Dendritic cell treated with granulocyte-macrophage colony-stimulating factor and Interleukin-4, amounts not matched to agents 40 ng/mL and 50 ng/mL, for 4 days (primary cell): ENCODE measurements around the gene KIAA0825.

Source experiments
- H3K27ac Mint-ChIP-seq: one replicate; pipeline ENCODE4 v1.8.0; 2022; ENCODE audit warnings: mild to moderate bottlenecking, mixed read lengths
- H3K27me3 Mint-ChIP-seq: one replicate; pipeline ENCODE4 v1.8.0; 2022; ENCODE audit warnings: mild to moderate bottlenecking, mixed read lengths
- H3K36me3 Mint-ChIP-seq: one replicate; pipeline ENCODE4 v1.8.0; 2022; ENCODE audit warnings: low read depth, mixed read lengths
- H3K4me1 Mint-ChIP-seq: one replicate; pipeline ENCODE4 v1.8.0; 2022; ENCODE audit warnings: low read depth, mixed read lengths
- H3K4me3 Mint-ChIP-seq: one replicate; pipeline ENCODE4 v1.8.0; 2022; ENCODE audit warnings: mild to moderate bottlenecking, moderate library complexity, mixed read lengths
- H3K9me3 Mint-ChIP-seq: one replicate; pipeline ENCODE4 v1.8.0; 2022; ENCODE audit warnings: mixed read lengths
- intact Hi-C: fragments of 100-400 bp; cut with micrococcal nuclease; formaldehyde crosslinking; loops from one replicate; pipeline ENCODE4 v1.15.0; 2022

The KIAA0825 gene

GRCh38 chr5:94285984-94286383 lies 332.4 kb downstream of the KIAA0825 start:
- H3K4me3 Mint-ChIP-seq: no peak overlapping the region
- H3K27me3 Mint-ChIP-seq: no peaks in the 10 kb centered on the region
- no peaks in the 10 kb centered on the region for H3K36me3 Mint-ChIP-seq
- no peaks in the 10 kb centered on the region for H3K4me1 Mint-ChIP-seq
- H3K27ac Mint-ChIP-seq: no peak overlapping the region
- H3K9me3 Mint-ChIP-seq: no peaks in the 10 kb centered on the region
- intact Hi-C loops: no loop called here

- H3K4me1 Mint-ChIP-seq: no peaks in the 10 kb centered on the region
- H3K27ac Mint-ChIP-seq: no peak overlapping the region
Observed at GRCh38 chr5:94283093-94283492, 335.3 kb downstream of the KIAA0825 start.

GRCh38 chr5:94281236-94281801 lies 337.1 kb downstream of the KIAA0825 start:
- no peak overlapping the region for H3K4me3 Mint-ChIP-seq
- no peaks in the 10 kb centered on the region for H3K36me3 Mint-ChIP-seq

More at GRCh38 chr5:94283093-94283492, 335.3 kb downstream of the KIAA0825 start:
- intact Hi-C loops: no loop called here
- no peaks in the 10 kb centered on the region for H3K36me3 Mint-ChIP-seq
- H3K9me3 Mint-ChIP-seq: no peaks in the 10 kb centered on the region
- H3K4me3 Mint-ChIP-seq: no peak overlapping the region
- H3K27me3 Mint-ChIP-seq: no peaks in the 10 kb centered on the region

GRCh38 chr5:94276751-94277150 lies 341.7 kb downstream of the KIAA0825 start:
- intact Hi-C loops: no loop called here
- Mint-ChIP-seq H3K27me3 (no peaks in the 10 kb centered on the region), H3K36me3 (no peaks in the 10 kb centered on the region), H3K4me1 (no peaks in the 10 kb centered on the region), H3K9me3 (no peaks in the 10 kb centered on the region), H3K4me3 (no peak overlapping the region), H3K27ac (no peak overlapping the region)

More at GRCh38 chr5:94281236-94281801, 337.1 kb downstream of the KIAA0825 start:
- intact Hi-C loops: no loop called here
- H3K9me3 Mint-ChIP-seq: no peaks in the 10 kb centered on the region
- H3K27me3 Mint-ChIP-seq: no peaks in the 10 kb centered on the region
- H3K4me1 Mint-ChIP-seq: no peaks in the 10 kb centered on the region
- H3K27ac Mint-ChIP-seq: no peak overlapping the region

GRCh38 chr5:94276048-94276447 lies 342.4 kb downstream of the KIAA0825 start:
- Mint-ChIP-seq H3K9me3 (no peaks in the 10 kb centered on the region), H3K4me1 (no peaks in the 10 kb centered on the region), H3K36me3 (no peaks in the 10 kb centered on the region), H3K27me3 (no peaks in the 10 kb centered on the region), H3K4me3 (no peak overlapping the region), H3K27ac (no peak overlapping the region)
- intact Hi-C loops: no loop called here

- Mint-ChIP-seq H3K4me1 (no peaks in the 10 kb centered on the region), H3K9me3 (no peaks in the 10 kb centered on the region), H3K27me3 (no peaks in the 10 kb centered on the region), H3K36me3 (no peaks in the 10 kb centered on the region), H3K4me3 (no peak overlapping the region), H3K27ac (no peak overlapping the region)
- intact Hi-C loops: no loop called here
Observed at GRCh38 chr5:94274707-94275106, 343.7 kb downstream of the KIAA0825 start.

GRCh38 chr5:94268226-94268625 lies 350.2 kb downstream of the KIAA0825 start:
- Mint-ChIP-seq H3K36me3 (no peaks in the 10 kb centered on the region), H3K9me3 (no peaks in the 10 kb centered on the region), H3K27me3 (no peaks in the 10 kb centered on the region), H3K4me1 (no peaks in the 10 kb centered on the region), H3K27ac (no peak overlapping the region), H3K4me3 (no peak overlapping the region)
- intact Hi-C loops: no loop called here

- intact Hi-C loops: no loop called here
- Mint-ChIP-seq H3K36me3 (no peaks in the 10 kb centered on the region), H3K27me3 (no peaks in the 10 kb centered on the region), H3K4me1 (no peaks in the 10 kb centered on the region), H3K9me3 (no peaks in the 10 kb centered on the region), H3K27ac (no peak overlapping the region), H3K4me3 (no peak overlapping the region)
Observed at GRCh38 chr5:94267350-94267899, 351.0 kb downstream of the KIAA0825 start.

- intact Hi-C loops: no loop called here
- no peaks in the 10 kb centered on the region for H3K27me3 Mint-ChIP-seq
- H3K27ac Mint-ChIP-seq: no peak overlapping the region
- H3K4me1 Mint-ChIP-seq: no peaks in the 10 kb centered on the region
- no peaks in the 10 kb centered on the region for H3K36me3 Mint-ChIP-seq
- H3K9me3 Mint-ChIP-seq: no peaks in the 10 kb centered on the region
- H3K4me3 Mint-ChIP-seq: no peak overlapping the region
Observed at GRCh38 chr5:94266170-94266569, 352.2 kb downstream of the KIAA0825 start.

GRCh38 chr5:94263068-94263467 lies 355.3 kb downstream of the KIAA0825 start:
- H3K9me3 Mint-ChIP-seq: no peaks in the 10 kb centered on the region

GRCh38 chr5:94260096-94260495 lies 358.3 kb downstream of the KIAA0825 start:
- Mint-ChIP-seq H3K27me3 (no peaks in the 10 kb centered on the region), H3K9me3 (no peaks in the 10 kb centered on the region), H3K4me3 (no peak overlapping the region), H3K27ac (no peak overlapping the region), H3K4me1 (no peaks in the 10 kb centered on the region), H3K36me3 (no peaks in the 10 kb centered on the region)
- intact Hi-C loops: no loop called here

More at GRCh38 chr5:94263068-94263467, 355.3 kb downstream of the KIAA0825 start:
- intact Hi-C loops: no loop called here
- H3K36me3 Mint-ChIP-seq: no peaks in the 10 kb centered on the region
- H3K27me3 Mint-ChIP-seq: no peaks in the 10 kb centered on the region
- H3K4me3 Mint-ChIP-seq: no peak overlapping the region
- no peak overlapping the region for H3K27ac Mint-ChIP-seq
- H3K4me1 Mint-ChIP-seq: no peaks in the 10 kb centered on the region

- intact Hi-C loops: no loop called here
Observed at GRCh38 chr5:94254214-94254613, 364.2 kb downstream of the KIAA0825 start.

GRCh38 chr5:94250985-94251384 lies 367.4 kb downstream of the KIAA0825 start:
- H3K4me3 Mint-ChIP-seq: no peak overlapping the region
- H3K27me3 Mint-ChIP-seq: no peaks in the 10 kb centered on the region
- no peaks in the 10 kb centered on the region for H3K36me3 Mint-ChIP-seq
- H3K9me3 Mint-ChIP-seq: no peaks in the 10 kb centered on the region
- H3K27ac Mint-ChIP-seq: no peak overlapping the region
- intact Hi-C loops: no loop called here
- H3K4me1 Mint-ChIP-seq: peaks cover 13% of the 10 kb centered on the region

More at GRCh38 chr5:94254214-94254613, 364.2 kb downstream of the KIAA0825 start:
- Mint-ChIP-seq H3K9me3 (no peaks in the 10 kb centered on the region), H3K4me3 (no peak overlapping the region), H3K27me3 (no peaks in the 10 kb centered on the region), H3K36me3 (no peaks in the 10 kb centered on the region), H3K4me1 (no peaks in the 10 kb centered on the region), H3K27ac (no peak overlapping the region)

GRCh38 chr5:94249430-94249829 lies 369.0 kb downstream of the KIAA0825 start:
- Mint-ChIP-seq H3K9me3 (no peaks in the 10 kb centered on the region), H3K36me3 (no peaks in the 10 kb centered on the region), H3K27me3 (no peaks in the 10 kb centered on the region), H3K4me3 (no peak overlapping the region), H3K27ac (no peak overlapping the region), H3K4me1 (peaks cover 21% of the 10 kb centered on the region)
- intact Hi-C loops: no loop called here
